Osteoblast (primary cell): Measurements from ENCODE around the gene PLOD1. TPM values are rescaled to one million over a fixed set of nuclear protein-coding genes. Genes with fewer than 3 reads are reported as not detected.

ENCODE experiments used
- DNase-seq: peaks from one replicate; pipeline ENCODE4 v3.0.0; 2011; ENCODE audit warnings: low spot score, mixed read lengths; ENCODE audit not compliant: insufficient read length; ENCODE audit errors: missing footprints
- H2AFZ ChIP-seq: 2 replicates; pipeline ENCODE4 v1.6.0; 2011; ENCODE audit warnings: mild to moderate bottlenecking, low read length
- H3K27ac ChIP-seq: 2 replicates; pipeline ENCODE4 v1.5.1; 2011; ENCODE audit warnings: mild to moderate bottlenecking, low read depth, low read length, moderate library complexity
- H3K27me3 ChIP-seq: 2 replicates; pipeline ENCODE4 v1.6.0; 2012; ENCODE audit warnings: mild to moderate bottlenecking, control low read depth, inconsistent platforms, low read length, moderate library complexity; ENCODE audit not compliant: insufficient read depth
- H3K36me3 ChIP-seq: 2 replicates; pipeline ENCODE4 v1.5.1; 2011; ENCODE audit warnings: mild to moderate bottlenecking, low read length, control low read depth, moderate library complexity; ENCODE audit not compliant: insufficient read depth
- H3K4me1 ChIP-seq: 2 replicates; pipeline ENCODE4 v1.5.1; 2011; ENCODE audit warnings: mild to moderate bottlenecking, low read length, control low read depth, moderate library complexity; ENCODE audit not compliant: insufficient read depth
- H3K4me2 ChIP-seq: 2 replicates; pipeline ENCODE4 v1.6.0; 2011; ENCODE audit warnings: mild to moderate bottlenecking, low read length; ENCODE audit not compliant: insufficient read depth
- H3K4me3 ChIP-seq: fragments of 200-600 bp; sonication (generic); 3 replicates; pipeline ENCODE4 v1.5.1; 2012; ENCODE audit warnings: mild to moderate bottlenecking, low read length, inconsistent platforms; ENCODE audit not compliant: insufficient read depth
- H3K79me2 ChIP-seq: 2 replicates; pipeline ENCODE4 v1.6.0; 2012; ENCODE audit warnings: mild to moderate bottlenecking, low read length, control low read depth, inconsistent platforms; ENCODE audit not compliant: insufficient read depth
- H3K9me3 ChIP-seq: 2 replicates; pipeline ENCODE4 v1.5.1; 2011; ENCODE audit warnings: low read depth, low read length, control low read depth
- H4K20me1 ChIP-seq: 2 replicates; pipeline ENCODE4 v1.6.0; 2012; ENCODE audit warnings: mild to moderate bottlenecking, low read length, control low read depth; ENCODE audit not compliant: insufficient read depth
- CTCF ChIP-seq: IDR thresholded peaks from 2 replicates; pipeline ENCODE4 v1.5.1; 2011; ENCODE audit warnings: mild to moderate bottlenecking, low read depth, low read length, moderate library complexity; ENCODE audit errors: extremely low read depth
- total RNA-seq: library from RNA; depleted of rRNA; stranded (reverse); fragments of >200 nt; gene quantifications from 2 replicates; pipeline ENCODE4 v1.2.3, GENCODE V29; 2012

The PLOD1 gene
- total RNA-seq, 1 donor: 281 TPM

GRCh38 chr1:11981378-11982009 lies 47.0 kb downstream of the PLOD1 start:
- Histone ChIP-seq H3K36me3 (peaks cover 40% of the 10 kb centered on the region), H2AFZ (no peak overlapping the region), H3K4me2 (peak overlapping the region; percentile 93), H3K4me3 (peak overlapping the region; percentile 86), H3K79me2 (peaks cover 59% of the 10 kb centered on the region), H3K4me1 (peaks cover 29% of the 10 kb centered on the region), H4K20me1 (peaks cover 25% of the 10 kb centered on the region), H3K9me3 (no peaks in the 10 kb centered on the region), H3K27me3 (no peaks in the 10 kb centered on the region), H3K27ac (peak overlapping the region; percentile 45)
- TF ChIP-seq CTCF: no peak
- DNase-seq: no peak

GRCh38 chr1:11982010-11982392 lies 47.5 kb downstream of the PLOD1 start:
- Histone ChIP-seq H3K4me2 (no peak overlapping the region), H3K4me1 (peaks cover 29% of the 10 kb centered on the region), H3K79me2 (peaks cover 63% of the 10 kb centered on the region), H3K27ac (peak overlapping the region; percentile 45), H4K20me1 (peaks cover 25% of the 10 kb centered on the region), H3K36me3 (peaks cover 40% of the 10 kb centered on the region), H3K27me3 (no peaks in the 10 kb centered on the region), H2AFZ (no peak overlapping the region), H3K9me3 (no peaks in the 10 kb centered on the region), H3K4me3 (no peak overlapping the region)
- peak; percentile 62 for DNase-seq
- peak; percentile 39 for TF ChIP-seq CTCF

- no peaks in the 10 kb centered on the region for H3K27me3 ChIP-seq
- peaks cover 28% of the 10 kb centered on the region for H4K20me1 ChIP-seq
- peaks cover 25% of the 10 kb centered on the region for H3K4me1 ChIP-seq
- H2AFZ ChIP-seq: no peak overlapping the region
- no peak for DNase-seq
- peaks cover 82% of the 10 kb centered on the region for H3K79me2 ChIP-seq
- H3K27ac ChIP-seq: no peak overlapping the region
- H3K4me2 ChIP-seq: no peak overlapping the region
- TF ChIP-seq CTCF: no peak
- H3K9me3 ChIP-seq: no peaks in the 10 kb centered on the region
- H3K36me3 ChIP-seq: peaks cover 43% of the 10 kb centered on the region
- no peak overlapping the region for H3K4me3 ChIP-seq
Observed at GRCh38 chr1:11984121-11984520, 49.6 kb downstream of the PLOD1 start.

- peaks cover 87% of the 10 kb centered on the region for H3K79me2 ChIP-seq
- H3K36me3 ChIP-seq: peaks cover 48% of the 10 kb centered on the region
- H3K27ac ChIP-seq: no peak overlapping the region
- peaks cover 20% of the 10 kb centered on the region for H3K4me1 ChIP-seq
- no peaks in the 10 kb centered on the region for H3K27me3 ChIP-seq
- H3K4me2 ChIP-seq: no peak overlapping the region
- H3K9me3 ChIP-seq: no peaks in the 10 kb centered on the region
- H2AFZ ChIP-seq: no peak overlapping the region
- H4K20me1 ChIP-seq: peaks cover 33% of the 10 kb centered on the region
- TF ChIP-seq CTCF: no peak
- H3K4me3 ChIP-seq: no peak overlapping the region
- DNase-seq: no peak
Observed at GRCh38 chr1:11984576-11984975, 50.1 kb downstream of the PLOD1 start.
